ENCODE results near the gene MSI2.

- TF ChIP-seq CTCF (conservative IDR thresholded peaks at IDR 0.05; ENCODE audit: low read length) (no peak), EZH2phosphoT487 (IDR thresholded peaks at IDR 0.05; ENCODE audit: borderline replicate concordance) (no peak)
These were observed 53.2 kb downstream of the MSI2 start for GRCh38 chr17:57309479-57309878.
